Kidney (tissue), 14 donors: ENCODE data around the gene NEDD4L. TPM values are rescaled to one million over a fixed set of nuclear protein-coding genes. Genes with fewer than 3 reads are reported as not detected.

ENCODE experiments used
- DNase-seq, 5 donors: peaks; one replicate each; pipeline ENCODE4 v3.0.0-alpha.2; 2013 to 2020
- FAIRE-seq: peaks from 2 replicates; lab custom pipeline; 2012; peaks lifted over from hg19 to GRCh38; lab: Jason Lieb, UNC
- H3K27ac ChIP-seq, 2 donors: one replicate each; pipeline ENCODE4 v1.7.0; 2013; ENCODE audit warnings: low read depth in 2 of 2, low read length in 2 of 2, inconsistent platforms in 1 of 2
- H3K27me3 ChIP-seq: one replicate; pipeline ENCODE4 v1.7.1; 2013; ENCODE audit warnings: low read length, inconsistent platforms; ENCODE audit not compliant: control insufficient read depth, insufficient read depth
- H3K36me3 ChIP-seq, 3 donors: one replicate each; pipeline versions ENCODE4 v1.7.0 to v1.7.1; 2013; ENCODE audit warnings: low read length in 3 of 3, control low read depth in 1 of 3, inconsistent platforms in 1 of 3; ENCODE audit not compliant: insufficient read depth in 3 of 3, control insufficient read depth in 2 of 3
- H3K4me1 ChIP-seq, 3 donors: one replicate each; pipeline versions ENCODE4 v1.7.0 to v1.7.1; 2013; ENCODE audit warnings: low read length in 3 of 3, inconsistent platforms in 1 of 3, low read depth in 1 of 3; ENCODE audit not compliant: control insufficient read depth in 2 of 3, insufficient read depth in 2 of 3
- H3K4me3 ChIP-seq, 3 donors: one replicate each; pipeline versions ENCODE4 v1.7.0 to v1.8.1; 2013; ENCODE audit warnings: low read length in 3 of 3, control low read depth in 1 of 3, inconsistent platforms in 1 of 3
- H3K9ac ChIP-seq, 3 donors: one replicate each; pipeline versions ENCODE4 v1.7.0 to v1.7.1; 2013; ENCODE audit warnings: low read length in 3 of 3, control low read depth in 1 of 3, inconsistent platforms in 1 of 3
- H3K9me3 ChIP-seq, 3 donors: one replicate each; pipeline versions ENCODE4 v1.7.0 to v1.7.1; 2013; ENCODE audit warnings: low read length in 3 of 3, control low read depth in 1 of 3, inconsistent platforms in 1 of 3; ENCODE audit not compliant: control insufficient read depth in 2 of 3, insufficient read depth in 1 of 3
- CTCF ChIP-seq: IDR thresholded peaks from 3 replicates; pipeline ENCODE4 v1.5.1; 2012; ENCODE audit warnings: mild to moderate bottlenecking, moderate library complexity, borderline replicate concordance; ENCODE audit not compliant: insufficient read depth; ENCODE audit errors: extremely low read depth
- intact Hi-C: fragments of 100-400 bp; cut with DNase I; formaldehyde crosslinking; loops from one replicate; pipeline ENCODE4 v1.11.1; 2022
- polyA plus RNA-seq: library from polyadenylated mRNA; stranded (reverse); fragments of 350-450 nt; fragmentation: Illumina TruSeq; extraction: RNeasy Lipid Tissue Mini Kit (QIAGEN cat#74804); gene quantifications from one replicate; pipeline ENCODE4 v1.2.3, GENCODE V29; 2014; ENCODE audit warnings: low read depth, low replicate concordance; ENCODE audit not compliant: insufficient read depth
- total RNA-seq: library from RNA; stranded (reverse); fragmentation: NEBNext Ultra II Directional; extraction: Animal tissue kit (Norgen Biotek cat#: 25700); gene quantifications from one replicate; pipeline ENCODE4 v1.2.1, GENCODE V29; 2021
- donor health status: control.
- donor health status: control.
- donor health status: control.
- donor health status: control.
- donor health status: control.
- donor health status: DM: yes; HTN: yes; CAD: no.
- donor health status: Normal renal cell carcinoma (clear cell type).

Gene NEDD4L
- total and polyA plus RNA-seq, 2 donors from 2014 or later = 90.8 to 95.7 TPM

- H3K27ac ChIP-seq = no peak overlapping the region
- no peak for FAIRE-seq
Observed at GRCh38 chr18:58382446-58382845, 338.4 kb downstream of the NEDD4L start.

GRCh38 chr18:58385472-58385871 is 341.4 kb downstream of the NEDD4L start:
- H3K9ac ChIP-seq = no peak overlapping the region
- peaks cover 4 to 63% (median 31%) of the 10 kb centered on the region in 3 donors for H3K36me3 ChIP-seq
- no peak for FAIRE-seq
- H3K27me3 ChIP-seq = no peaks in the 10 kb centered on the region
- H3K4me3 ChIP-seq = no peak overlapping the region
- H3K27ac ChIP-seq = no peak overlapping the region
- no peak for TF ChIP-seq CTCF
- no peak for DNase-seq
- H3K9me3 ChIP-seq = no peaks in the 10 kb centered on the region
- intact Hi-C loops = no loop called here
- H3K4me1 ChIP-seq = no peaks in the 10 kb centered on the region

More at GRCh38 chr18:58382446-58382845, 338.4 kb downstream of the NEDD4L start:
- TF ChIP-seq CTCF = no peak
- DNase-seq = no peak
- no peaks in the 10 kb centered on the region for H3K27me3 ChIP-seq
- H3K9me3 ChIP-seq = no peaks in the 10 kb centered on the region
- H3K9ac ChIP-seq = no peak overlapping the region
- H3K4me1 ChIP-seq = no peaks in the 10 kb centered on the region
- intact Hi-C loops = no loop called here
- H3K36me3 ChIP-seq = peaks cover 2 to 47% (median 15%) of the 10 kb centered on the region in 3 donors
- no peak overlapping the region for H3K4me3 ChIP-seq

- DNase-seq (peak in 2 of 5 donors; percentile 6 to 11), FAIRE-seq (no peak)
- H3K4me3 ChIP-seq = no peak overlapping the region
- H3K27ac ChIP-seq = no peak overlapping the region
- H3K36me3 ChIP-seq = peaks cover 4 to 76% (median 35%) of the 10 kb centered on the region in 3 donors
- TF ChIP-seq CTCF = no peak
- H3K27me3 ChIP-seq = no peaks in the 10 kb centered on the region
- intact Hi-C loops = no loop called here
- peaks cover 0 to 4% (median 3%) of the 10 kb centered on the region in 3 donors for H3K4me1 ChIP-seq
- no peak overlapping the region for H3K9ac ChIP-seq
- no peaks in the 10 kb centered on the region for H3K9me3 ChIP-seq
Observed at GRCh38 chr18:58386780-58387179, 342.8 kb downstream of the NEDD4L start.

GRCh38 chr18:58387716-58388115 is 343.7 kb downstream of the NEDD4L start:
- no peak for FAIRE-seq
- intact Hi-C loops = no loop called here
- H3K27me3 ChIP-seq = no peaks in the 10 kb centered on the region
- H3K4me3 ChIP-seq = no peak overlapping the region
- no peak for TF ChIP-seq CTCF
- H3K4me1 ChIP-seq = peaks cover 1 to 14% (median 3%) of the 10 kb centered on the region in 3 donors
- H3K9me3 ChIP-seq = no peaks in the 10 kb centered on the region
- H3K27ac ChIP-seq = no peak overlapping the region
- no peak overlapping the region for H3K9ac ChIP-seq
- no peak for DNase-seq
- H3K36me3 ChIP-seq = peaks cover 4 to 84% (median 39%) of the 10 kb centered on the region in 3 donors
